ENCODE data around the gene SLC9A8. TPM values are rescaled to one million over a fixed set of nuclear protein-coding genes. Genes with fewer than 3 reads are reported as not detected.

SLC9A8 gene
- total and polyA plus RNA-seq, 2 of the 4 experiments (the other 2 are of a cell fraction), result 4.1 to 5.0 TPM

DNA sequence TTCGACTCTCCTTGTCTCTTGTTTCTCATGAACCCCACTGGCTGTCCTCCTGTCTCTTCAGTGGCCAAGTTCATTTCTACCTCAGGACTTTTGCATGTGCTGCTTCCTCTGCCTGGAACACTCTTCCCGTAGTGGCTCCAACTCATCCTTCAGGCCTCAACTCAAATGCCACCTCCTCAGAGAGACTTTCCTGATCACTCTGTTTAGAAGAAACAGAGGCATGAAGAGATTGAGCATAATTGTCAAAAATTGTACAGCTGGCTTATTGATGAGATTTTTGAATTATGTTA, 17.5 kb upstream of the SLC9A8 start:
- dilution Hi-C loops (cut with HindIII; ENCODE audit: low sequenced_read_pairs, unreplicated experiment), result no loop called here
- no CpG with 5 or more reads among the region's 2 CpGs for WGBS, 2 experiments (ENCODE audit: extremely low coverage in 2 of 2, insufficient read length in 1 of 2)
- no peak overlapping the region for H3K4me3 ChIP-seq (ENCODE audit: insufficient read depth, low read depth, low read length)

More for the DNA sequence above, 17.5 kb upstream of the SLC9A8 start:
- H4K8ac ChIP-seq (ENCODE audit: low read depth in 2 of 2, low read length in 2 of 2), result no peak overlapping the region
- no peak overlapping the region for H2AK5ac ChIP-seq (ENCODE audit: low read depth, low read length)
- no peak overlapping the region for H2BK15ac ChIP-seq (ENCODE audit: low read depth, low read length)
- H4K5ac ChIP-seq (ENCODE audit: low read depth, low read length), result no peak overlapping the region
- H2BK20ac ChIP-seq (ENCODE audit: low read depth, low read length), result 0 out of 2 replicates have a peak overlapping the region, but pooled peaks have one; percentile 3
- POLR2A ChIA-PET (ENCODE audit: unreplicated experiment), result no interaction called here
- in situ Hi-C loops (cut with MboI; ENCODE audit: low sequenced_read_pairs), result no loop called here
- H3K9me3 ChIP-seq (ENCODE audit: control insufficient read depth, insufficient read depth, low read length), result no peaks in the 10 kb centered on the region
- H3K27me3 ChIP-seq (ENCODE audit: control insufficient read depth, insufficient read depth, low read length), result peaks cover 10% of the 10 kb centered on the region
- H2BK5ac ChIP-seq (ENCODE audit: low read depth, low read length, poor library complexity, severe bottlenecking), result no peak overlapping the region
- intact Hi-C loops (cut with micrococcal nuclease), result no loop called here
- no TSS peak for BruUV-seq (replicated peaks)
- no peak overlapping the region for H3K27ac ChIP-seq (ENCODE audit: insufficient read depth, low read length)
- no peak overlapping the region for H3K56ac ChIP-seq (ENCODE audit: extremely low read depth, insufficient read depth, low read length)
- no peak overlapping the region for H3K9ac ChIP-seq (ENCODE audit: low read depth, low read length)
- H3K4me2 ChIP-seq (ENCODE audit: low read depth, low read length), result no peak overlapping the region
- no peak overlapping the region for H3K23ac ChIP-seq (ENCODE audit: low read depth, low read length)
- H4K20me1 ChIP-seq (ENCODE audit: insufficient read depth, low read length), result no peaks in the 10 kb centered on the region
- H3K36me3 ChIP-seq (ENCODE audit: control insufficient read depth, insufficient read depth, low read length), result no peaks in the 10 kb centered on the region
- TF ChIP-seq POLR2A (IDR thresholded peaks at IDR 0.05; ENCODE audit: low read depth, low read length), result no peak
- no peak for TF ChIP-seq RAD21 (IDR thresholded peaks at IDR 0.05; ENCODE audit: low read length)
- H3K18ac ChIP-seq (ENCODE audit: low read depth, low read length), result no peak overlapping the region
- no peaks in the 10 kb centered on the region for H3K79me1 ChIP-seq (ENCODE audit: low read depth in 1 of 2, low read length in 2 of 2)
- H2AFZ ChIP-seq (replicated peaks; ENCODE audit: low read length, poor library complexity), result no peak overlapping the region
- CTCF ChIA-PET, result no interaction called here
- H3K4me1 ChIP-seq (ENCODE audit: control insufficient read depth, insufficient read depth, low read length), result peaks cover 10% of the 10 kb centered on the region
- H2AK9ac ChIP-seq (replicated peaks; ENCODE audit: low read depth, low read length, poor library complexity), result no peak overlapping the region
- no peak for DNase-seq
- no peak overlapping the region for H3K4ac ChIP-seq (ENCODE audit: low read depth, low read length)
- H3K14ac ChIP-seq (replicated peaks; ENCODE audit: low read depth, low read length), result no peak overlapping the region
- ATAC-seq (ENCODE audit: low read depth), result no peak
- H4K91ac ChIP-seq (ENCODE audit: insufficient read depth, low read depth, low read length), result no peak overlapping the region
- H2BK120ac ChIP-seq (ENCODE audit: low read depth, low read length), result no peak overlapping the region
- peaks cover 10% of the 10 kb centered on the region for H3K9me1 ChIP-seq (ENCODE audit: insufficient read depth, low read length)
